K562 (cell line): ENCODE results near the gene SHLD2. TPM values are rescaled to one million over a fixed set of nuclear protein-coding genes. Genes with fewer than 3 reads are reported as not detected.
"Not testable (repeated sequence)": the region's sequence is repeated elsewhere in the genome, so short reads cannot be mapped to it uniquely, and the experiment has no call there.

Experiments
- ATAC-seq: fragments of 200-7000 bp; cut with Tn5 transposase; 3 replicates; pipeline ENCODE4 v1.9.1; 2020; ENCODE audit warnings: moderate library complexity
- BruUV-seq: library from RNA; stranded (reverse); fragments of 400-500 nt; replicated peaks from 2 replicates; lab custom pipeline; 2021; lab: Mats Ljungman, UMichigan
- CTCF ChIA-PET: fragments of 300-600 bp; formaldehyde crosslinking; extraction: SDS; loops from one replicate; lab custom pipeline; 2021; ENCODE audit warnings: low intra/inter-chr PET ratio; lab: Yijun Ruan, JAX
- POLR2A ChIA-PET: fragments of 300-600, 350-650 bp; sonication (Branson Sonifier 250); formaldehyde crosslinking; extraction: SDS; loops from one replicate; lab custom pipeline; 2021; ENCODE audit warnings: antibody characterized with exemption, inconsistent platforms; lab: Yijun Ruan, JAX
- DNase-seq, 4 experiments: peaks; one replicate each; pipeline versions ENCODE4 v3.0.0 to v3.0.0-alpha.2; 2011 to 2018; ENCODE audit warnings: low spot score in 3 of 4, mixed read lengths in 3 of 4; ENCODE audit errors: extremely low read depth in 1 of 4
- FAIRE-seq: peaks from 2 replicates; lab custom pipeline; 2011; peaks lifted over from hg19 to GRCh38; lab: Jason Lieb, UNC
- H2AFZ ChIP-seq: 2 replicates; pipeline ENCODE4 v1.6.0; 2011; ENCODE audit warnings: low read depth, low read length, control low read depth, inconsistent platforms
- H3K27ac ChIP-seq: fragments of 200-600 bp; 3 replicates; pipeline ENCODE4 v1.8.0; 2011; ENCODE audit warnings: low read depth, mild to moderate bottlenecking, control low read depth, inconsistent platforms, low read length, moderate library complexity, mixed read lengths; ENCODE audit errors: extremely low read depth
- H3K27me3 ChIP-seq, 2 experiments: fragments of 300-600 bp in 1 of 2; 2 replicates in 1 of 2; 3 replicates in 1 of 2; pipeline versions ENCODE4 v1.6.0 to v1.8.0; 2011; ENCODE audit warnings: inconsistent platforms in 2 of 2, low read length in 2 of 2, mild to moderate bottlenecking in 1 of 2, mixed read lengths in 1 of 2, moderate library complexity in 1 of 2; ENCODE audit not compliant: control insufficient read depth in 2 of 2, insufficient read depth in 2 of 2
- H3K36me3 ChIP-seq: fragments of 300-600 bp; 3 replicates; pipeline ENCODE4 v1.8.0; 2011; ENCODE audit warnings: mild to moderate bottlenecking, low read length, inconsistent platforms; ENCODE audit not compliant: control insufficient read depth, insufficient read depth
- H3K4me1 ChIP-seq, 2 experiments: fragments of 200-600 bp in 1 of 2; replicated peaks in 1 of 2; 2 replicates in 1 of 2; 3 replicates in 1 of 2; pipeline versions ENCODE4 v1.5.1 to v1.8.0; 2011; ENCODE audit warnings: inconsistent platforms in 2 of 2, low read length in 2 of 2, mild to moderate bottlenecking in 1 of 2, mixed read lengths in 1 of 2, moderate library complexity in 1 of 2; ENCODE audit not compliant: control insufficient read depth in 2 of 2, insufficient read depth in 2 of 2
- H3K4me2 ChIP-seq: 2 replicates; pipeline ENCODE4 v1.6.1; 2011; ENCODE audit warnings: low read length, control low read depth, inconsistent platforms, mixed read lengths; ENCODE audit not compliant: insufficient read depth
- H3K4me3 ChIP-seq: fragments of 200-600 bp; sonication (generic), shearing (Covaris generic); 2 replicates; pipeline ENCODE4 v1.5.1; 2016; ENCODE audit warnings: control low read depth, inconsistent platforms
- H3K79me2 ChIP-seq: fragments of 200-600 bp; 3 replicates; pipeline ENCODE4 v1.8.0; 2011; ENCODE audit warnings: low read length, inconsistent platforms; ENCODE audit not compliant: control insufficient read depth, insufficient read depth
- H3K9ac ChIP-seq, 2 experiments: 2 replicates each; pipeline versions ENCODE4 v1.6.0 to v1.6.1; 2011; ENCODE audit warnings: low read depth in 2 of 2, low read length in 2 of 2, control low read depth in 1 of 2, inconsistent platforms in 1 of 2, mild to moderate bottlenecking in 1 of 2, mixed read lengths in 1 of 2; ENCODE audit not compliant: insufficient read depth in 1 of 2
- H3K9me1 ChIP-seq: one replicate; pipeline ENCODE4 v1.6.0; 2011; ENCODE audit warnings: inconsistent platforms, mild to moderate bottlenecking, low read length, moderate library complexity; ENCODE audit not compliant: control insufficient read depth, insufficient read depth
- H3K9me3 ChIP-seq: replicated peaks from 2 replicates; pipeline ENCODE4 v1.5.1; 2011; ENCODE audit warnings: low read depth, low read length, inconsistent platforms; ENCODE audit not compliant: control insufficient read depth, insufficient read depth
- H4K20me1 ChIP-seq: replicated peaks from 2 replicates; pipeline ENCODE4 v1.6.1; 2011; ENCODE audit warnings: low read length, inconsistent platforms, mixed read lengths; ENCODE audit not compliant: control insufficient read depth, insufficient read depth
- ZNF121 ChIP-seq: sonication (generic); formaldehyde crosslinking; conservative IDR thresholded peaks from 2 replicates; pipeline ENCODE4 v1.8.0; 2022; ENCODE audit warnings: missing genetic modification reagents
- WGBS: fragments of 100-300 bp; shearing (Covaris generic); methylation state at CpG from one replicate; pipeline ENCODE4 v1.1.6; 2016; ENCODE audit warnings: low coverage, mixed read lengths; ENCODE audit not compliant: insufficient coverage; ENCODE audit errors: missing lambda C conversion rate; 5-methylcytosine and 5-hydroxymethylcytosine counted together
- in situ Hi-C: fragments of 300-500 bp; cut with MboI; formaldehyde crosslinking; loops from 4 replicates; pipeline ENCODE4 v1.15.0; 2018; ENCODE audit warnings: inconsistent platforms, mixed read lengths
- intact Hi-C: fragments of 100-400 bp; cut with micrococcal nuclease; formaldehyde crosslinking; loops from 2 replicates; pipeline ENCODE4 v1.14.2; 2022
- polyA plus RNA-seq, 8 experiments: library from polyadenylated mRNA; depleted of rRNA in 4 of 8; stranded (reverse) in 5 of 8; unstranded in 3 of 8; fragments of >200 nt; fragmentation: Nextera tagmentation in 2 of 8; fragmentation: Illumina TruSeq in 1 of 8; extraction: Ambion mirVana in 2 of 8; extraction: Trizol in 1 of 8; gene quantifications; 2 replicates each; pipeline versions ENCODE4 v1.2.1 to v1.2.3, GENCODE V29; 2011 to 2014; ENCODE audit warnings: inconsistent platforms in 1 of 8, missing spikeins in 1 of 8
- total RNA-seq, 7 experiments: library from RNA; depleted of rRNA in 6 of 7; stranded (reverse); fragments of >200 nt in 6 of 7; fragmentation: Illumina TruSeq in 2 of 7; extraction: Trizol in 2 of 7; gene quantifications; 2 replicates each; pipeline versions ENCODE4 v1.2.1 to v1.2.3, GENCODE V29; 2011 to 2021; ENCODE audit warnings: low replicate concordance in 1 of 7

Gene SHLD2
- total and polyA plus RNA-seq, 9 of the 15 experiments (the other 6 are each of a cell fraction or from before 2014, with no cell fraction given): 21.6 to 51.2 (median 39.4) TPM

GRCh38 chr10:87083576-87084290 lies 11.3 kb upstream of the SHLD2 start:
- WGBS: 50% methylated on average over 5 of the region's 5 CpGs
- H3K9me3 ChIP-seq, DNase-seq, H2AFZ ChIP-seq, H3K4me2 ChIP-seq, H4K20me1 ChIP-seq, H3K4me3 ChIP-seq, H3K4me1 ChIP-seq, H3K27me3 ChIP-seq, in situ Hi-C loops, BruUV-seq, H3K9me1 ChIP-seq, FAIRE-seq, H3K9ac ChIP-seq, ATAC-seq, intact Hi-C loops, H3K27ac ChIP-seq, CTCF ChIA-PET: not testable (repeated sequence)
- TF ChIP-seq ZNF121 (CRISPR knock-in tag): peak; percentile 70
- Histone ChIP-seq H3K79me2 (peaks cover 48% of the 10 kb centered on the region), H3K36me3 (peaks cover 17% of the 10 kb centered on the region; the same call in 1 of the 3 replicates)
- POLR2A ChIA-PET: interaction anchor here (0.8 kb wide), 1 partner anchor 12 kb away, joined by 3 read pairs; the partner anchor contains the start of gene SHLD2

- H4K20me1 ChIP-seq, intact Hi-C loops, FAIRE-seq, H3K9me1 ChIP-seq, H3K4me3 ChIP-seq, BruUV-seq, DNase-seq, H2AFZ ChIP-seq, in situ Hi-C loops, H3K27ac ChIP-seq, CTCF ChIA-PET, H3K9me3 ChIP-seq, H3K9ac ChIP-seq, H3K27me3 ChIP-seq, ATAC-seq, H3K4me2 ChIP-seq, H3K4me1 ChIP-seq: not testable (repeated sequence)
- H3K79me2 ChIP-seq: peaks cover 54% of the 10 kb centered on the region
- POLR2A ChIA-PET: interaction anchor here (0.8 kb wide), 1 partner anchor 11 kb away, joined by 3 read pairs; the partner anchor contains the start of gene SHLD2
- H3K36me3 ChIP-seq: peaks cover 23% of the 10 kb centered on the region; the same call in 2 of the 3 replicates
Measured at GRCh38 chr10:87084291-87084782, 10.7 kb upstream of the SHLD2 start.
